HG02943 (cell line): ENCODE results near the gene PPP1R1A.

Source experiments
- ATAC-seq: cut with Tn5 transposase; IDR thresholded peaks from one replicate; pipeline ENCODE4 v1.9.1; 2021; ENCODE audit warnings: mild to moderate bottlenecking, low read depth, moderate library complexity; ENCODE audit not compliant: unreplicated experiment

PPP1R1A gene

DNA sequence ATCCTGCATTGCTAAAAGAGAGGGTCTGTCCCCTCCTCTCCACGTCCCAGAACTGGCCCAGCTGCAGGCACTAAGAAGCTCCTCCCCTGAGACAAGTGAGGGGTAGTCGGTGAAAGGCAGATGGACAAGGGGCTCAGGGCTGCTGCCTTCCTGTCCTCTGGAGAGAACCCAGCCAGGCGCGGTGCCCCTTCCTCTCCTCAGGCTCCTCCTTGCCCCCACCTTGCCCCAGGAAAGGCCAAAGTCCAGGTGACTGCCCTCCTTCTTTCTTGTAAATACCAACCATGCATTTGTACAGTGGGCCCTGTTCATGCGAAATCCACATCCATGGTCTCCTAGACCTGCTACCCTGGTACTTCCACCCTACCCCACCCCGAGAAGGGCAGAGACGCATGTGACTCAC is 9.7 kb downstream of the PPP1R1A start:
- no peak for ATAC-seq

- ATAC-seq = no peak
Observed at GRCh38 chr12:54572881-54573280, 15.6 kb downstream of the PPP1R1A start.

- no peak for ATAC-seq
Observed at GRCh38 chr12:54571193-54572188, 17.0 kb downstream of the PPP1R1A start.

DNA sequence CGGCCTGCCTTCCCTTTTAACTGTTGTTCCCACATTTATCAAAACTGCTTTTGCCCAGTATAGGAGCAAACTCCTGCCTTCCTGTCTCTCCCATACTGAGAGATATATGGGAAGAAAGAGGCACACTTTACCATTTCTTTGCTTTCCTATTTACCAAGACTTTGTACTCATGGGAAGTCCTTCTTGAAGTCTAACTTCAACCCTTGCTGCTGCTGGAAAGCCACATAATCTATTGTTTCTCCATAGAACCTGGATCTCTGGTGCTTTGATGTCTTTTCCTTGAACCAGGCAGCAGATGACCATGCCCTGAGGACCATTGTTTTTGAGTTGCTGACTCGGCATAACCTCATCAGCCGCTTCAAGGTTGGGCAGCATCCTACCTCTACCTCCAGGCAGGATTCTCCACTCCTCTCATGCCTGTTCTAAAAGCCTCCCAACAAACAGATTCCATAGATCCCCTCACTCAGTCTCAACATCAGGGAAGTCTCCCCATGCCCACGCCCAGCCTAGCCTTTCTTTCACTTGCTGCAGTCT is 18.4 kb downstream of the PPP1R1A start:
- ATAC-seq = no peak

DNA sequence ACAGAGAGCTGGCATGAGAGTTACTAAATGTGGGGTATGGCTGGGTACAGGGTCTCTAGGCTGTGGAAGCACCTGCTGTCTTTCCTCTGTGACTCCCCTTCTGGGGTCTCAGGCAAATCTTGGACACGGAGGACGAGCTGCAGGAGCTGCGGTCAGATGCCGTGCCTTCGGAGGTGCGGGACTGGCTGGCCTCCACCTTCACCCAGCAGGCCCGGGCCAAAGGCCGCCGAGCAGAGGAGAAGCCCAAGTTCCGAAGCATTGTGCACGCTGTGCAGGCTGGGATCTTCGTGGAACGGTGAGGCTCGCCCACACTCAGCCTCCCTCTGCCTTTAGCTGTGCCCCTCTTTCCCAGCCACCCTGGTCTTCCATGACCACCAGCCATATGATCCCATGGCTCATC is 19.4 kb downstream of the PPP1R1A start:
- no peak for ATAC-seq

- ATAC-seq = no peak
Observed at GRCh38 chr12:54566792-54567191, 21.7 kb downstream of the PPP1R1A start.

GRCh38 chr12:54565986-54566544 is 22.4 kb downstream of the PPP1R1A start:
- ATAC-seq = no peak

- ATAC-seq = no peak
Observed at GRCh38 chr12:54565310-54565985, 23.0 kb downstream of the PPP1R1A start.

DNA sequence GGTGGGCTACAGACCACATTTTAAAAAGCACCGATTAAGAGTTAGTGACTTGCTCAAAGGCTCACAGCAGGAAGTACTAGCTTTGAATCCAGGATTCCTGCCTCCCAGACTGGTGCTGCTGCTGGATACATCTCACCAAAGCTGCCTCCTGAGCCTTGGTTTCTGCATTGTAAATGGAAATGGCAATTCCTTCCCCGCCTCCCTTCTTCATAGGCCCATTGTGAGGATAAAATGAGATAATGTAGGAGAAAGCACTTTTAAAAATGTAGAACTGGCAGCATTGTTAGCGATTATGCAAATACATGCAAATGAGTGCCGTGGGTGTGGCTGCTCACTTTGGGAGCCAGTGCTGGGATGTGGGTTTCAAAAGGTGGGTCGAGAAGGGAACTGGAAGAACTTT is 23.7 kb downstream of the PPP1R1A start:
- ATAC-seq = no peak

DNA sequence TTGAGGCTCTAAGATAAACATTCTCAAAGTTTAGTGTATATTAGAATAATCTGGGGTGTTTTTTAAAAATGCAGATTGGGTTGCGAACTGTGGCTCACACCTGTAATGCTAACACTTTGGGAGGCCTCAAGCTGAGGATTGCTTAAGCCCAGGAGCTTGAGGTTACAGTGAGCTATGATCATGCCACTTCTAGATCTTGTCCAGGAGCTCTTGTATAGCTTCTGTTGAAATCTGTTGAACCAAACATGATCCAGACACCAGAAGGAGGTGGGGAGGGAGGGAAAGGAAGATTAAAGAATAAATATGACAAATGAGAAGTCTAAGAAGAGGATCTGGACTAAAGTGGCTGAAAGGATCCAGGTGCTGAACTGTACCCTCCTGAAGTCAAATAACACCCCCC is 24.7 kb downstream of the PPP1R1A start:
- no peak for ATAC-seq

DNA sequence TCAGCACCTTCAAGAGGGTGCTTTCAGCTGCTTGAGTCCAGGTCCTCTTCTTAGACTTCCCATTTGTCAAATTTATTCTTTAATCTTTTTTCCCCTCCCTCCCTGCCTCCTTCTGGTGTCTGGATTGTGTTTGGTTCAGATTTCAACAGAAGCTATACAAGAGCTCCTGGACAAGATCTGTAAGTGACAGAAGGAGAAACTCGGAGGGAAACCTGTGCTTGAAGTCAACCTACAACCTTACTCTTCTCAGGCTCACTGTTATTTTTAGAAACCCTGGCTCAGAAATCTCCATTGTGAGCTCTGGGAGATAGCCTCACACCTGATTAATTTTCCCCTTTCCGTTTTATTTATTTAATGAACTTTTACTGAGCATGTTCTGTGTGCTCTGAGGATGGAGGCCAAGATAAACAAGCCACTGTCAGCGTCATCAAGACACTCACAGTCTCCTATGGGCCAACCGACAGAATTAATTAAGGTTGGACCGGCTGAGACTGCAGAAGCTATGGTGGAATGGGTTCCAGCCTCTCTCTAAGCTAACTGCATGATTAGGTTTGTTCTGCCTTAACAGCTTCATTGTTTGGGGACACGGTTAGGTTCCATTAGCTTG is 25.6 kb downstream of the PPP1R1A start:
- ATAC-seq = no peak

- ATAC-seq = no peak
Observed at GRCh38 chr12:54561164-54561563, 27.3 kb downstream of the PPP1R1A start.

DNA sequence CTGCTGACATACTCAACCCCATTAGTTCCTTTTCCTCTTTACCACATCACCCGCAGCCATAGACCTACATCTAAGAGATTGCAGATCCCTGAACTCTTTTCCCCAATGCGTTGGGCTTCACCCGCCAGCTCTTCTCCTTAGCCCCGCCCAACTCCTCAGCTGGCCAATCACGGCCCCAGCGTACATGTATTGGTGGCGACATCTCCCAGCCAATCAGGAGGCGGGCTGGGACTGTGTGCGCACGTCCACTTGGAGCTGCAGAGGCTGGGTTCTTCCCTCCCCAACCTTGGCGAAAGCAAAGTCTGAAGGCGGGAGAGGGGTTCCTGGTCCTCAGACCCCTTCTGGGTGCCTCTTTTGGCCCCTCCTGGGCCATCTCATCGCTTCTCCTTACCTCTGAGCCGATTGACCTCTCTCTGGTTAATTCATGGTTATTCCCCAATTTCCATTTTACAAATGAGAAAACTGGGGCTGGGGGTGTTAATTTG is 28.0 kb downstream of the PPP1R1A start:
- peak; percentile 99 for ATAC-seq

DNA sequence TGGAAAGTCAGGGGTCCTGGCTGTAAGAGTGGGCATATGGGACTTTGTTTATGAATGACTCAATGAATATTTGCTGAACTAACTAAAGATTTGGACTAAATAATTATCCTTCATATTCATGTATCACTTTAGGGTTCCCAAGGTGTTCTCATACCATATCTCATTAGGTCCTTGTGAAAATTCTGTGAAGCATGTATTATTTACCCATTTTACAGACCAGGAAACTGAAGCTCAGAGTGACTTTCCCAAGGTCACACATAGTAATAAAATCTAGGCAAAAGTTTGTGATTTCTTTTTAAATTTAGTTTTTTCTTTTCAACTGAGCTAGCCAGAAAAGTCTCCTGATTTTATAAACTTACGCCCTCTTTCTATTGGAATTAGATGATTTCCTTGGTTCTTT is 29.7 kb downstream of the PPP1R1A start:
- no peak for ATAC-seq

- no peak for ATAC-seq
Observed at GRCh38 chr12:54558311-54558710, 30.1 kb downstream of the PPP1R1A start.

- no peak for ATAC-seq
Observed at GRCh38 chr12:54555670-54556257, 32.7 kb downstream of the PPP1R1A start.

DNA sequence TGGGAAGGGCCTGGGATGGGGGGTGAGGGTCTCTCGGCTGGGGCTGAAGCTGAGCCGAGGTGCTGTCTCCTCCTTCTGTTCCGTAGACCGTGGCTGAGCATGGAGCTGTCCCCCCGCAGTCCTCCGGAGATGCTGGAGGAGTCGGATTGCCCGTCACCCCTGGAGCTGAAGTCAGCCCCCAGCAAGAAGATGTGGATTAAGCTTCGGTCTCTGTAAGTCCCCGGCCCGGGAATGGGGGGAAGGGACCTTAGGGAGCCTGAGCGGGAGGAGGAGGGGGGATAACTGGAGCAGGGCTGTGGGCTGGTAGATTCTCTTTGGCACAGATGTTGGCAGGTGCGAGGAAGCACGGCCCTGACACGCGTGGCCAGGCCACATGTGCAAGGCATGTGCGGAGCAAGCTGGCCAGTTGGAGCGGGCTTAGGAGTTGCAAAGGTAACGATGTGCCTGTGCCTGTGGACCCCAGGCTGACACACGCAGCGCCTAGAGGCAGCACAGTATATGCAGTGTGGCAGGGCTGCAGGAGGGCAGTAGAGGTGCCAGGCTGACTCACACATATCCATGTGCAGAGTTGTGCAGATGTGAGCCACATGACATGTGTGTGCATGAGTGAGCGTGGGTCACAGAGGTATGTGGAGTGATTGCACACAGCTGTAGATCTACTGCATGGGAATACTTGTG is 38.5 kb downstream of the PPP1R1A start:
- ATAC-seq = no peak

GRCh38 chr12:54546511-54546910 is 41.9 kb downstream of the PPP1R1A start:
- no peak for ATAC-seq

DNA sequence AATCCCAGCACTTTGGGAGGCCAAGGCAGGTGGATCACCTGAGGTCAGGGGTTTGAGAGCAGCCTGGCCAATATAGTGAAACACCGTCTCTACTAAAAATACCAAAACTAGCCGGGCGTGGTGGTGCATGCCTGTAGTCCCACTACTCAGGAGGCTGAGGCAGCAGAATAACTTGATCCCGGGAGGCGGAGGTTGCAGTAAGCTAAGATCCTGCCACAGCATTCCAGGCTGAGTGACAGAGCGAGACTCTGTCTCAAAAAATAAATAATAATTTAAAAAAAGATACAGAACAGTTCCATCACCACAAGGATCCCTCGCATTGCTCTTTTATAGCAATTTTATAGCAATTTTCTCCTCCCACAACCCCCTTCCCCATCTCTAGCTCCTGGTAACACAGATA is 43.7 kb downstream of the PPP1R1A start:
- no peak for ATAC-seq

DNA sequence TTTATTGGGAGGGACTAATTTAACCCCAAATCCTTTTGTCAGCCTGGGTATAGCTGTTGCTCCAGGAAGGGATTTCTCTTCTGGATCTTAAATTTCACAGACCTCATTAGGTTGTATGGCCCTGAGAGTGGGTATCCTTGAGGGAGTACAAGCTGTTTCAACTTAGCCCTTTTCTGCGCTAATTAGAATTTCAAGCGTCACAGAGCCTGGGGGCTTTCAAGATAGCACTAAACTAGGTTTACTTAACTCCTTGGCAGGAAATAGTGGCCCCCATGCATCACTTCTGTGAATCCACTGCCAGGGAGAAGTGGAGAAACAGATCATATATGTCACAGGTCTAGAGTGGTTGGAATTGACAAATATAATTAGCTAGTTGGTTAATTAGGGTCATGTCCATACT is 44.9 kb downstream of the PPP1R1A start:
- no peak for ATAC-seq
